Sciatic nerve (tissue), 2 donors: ENCODE results near the gene NTNG1. TPM values are rescaled to one million over a fixed set of nuclear protein-coding genes. Genes with fewer than 3 reads are reported as not detected.

Experiments used
- ATAC-seq: fragments of 200-7000 bp; cut with Tn5 transposase; one replicate; pipeline ENCODE4 v1.9.1; 2020; ENCODE audit warnings: mild to moderate bottlenecking, moderate library complexity
- DNase-seq: peaks from one replicate; pipeline ENCODE4 v3.0.0-alpha.2; 2020; ENCODE audit warnings: low spot score
- intact Hi-C: fragments of 100-400 bp; cut with DNase I; formaldehyde crosslinking; loops from one replicate; pipeline ENCODE4 v1.14.2; 2022
- total RNA-seq: library from RNA; stranded (reverse); fragmentation: NEBNext Ultra II Directional; extraction: Animal tissue kit (Norgen Biotek cat#: 25700); gene quantifications from one replicate; pipeline ENCODE4 v1.2.1, GENCODE V29; 2021
- donor health status: DM: no; HTN: no; CAD: no.
- donor health status: DM: no; HTN: no; CAD: no.

Gene NTNG1
- total RNA-seq, 1 donor from 2014 or later, result 8.2 TPM

GRCh38 chr1:107430540-107431228 lies 289.8 kb downstream of the NTNG1 start:
- ATAC-seq (no peak), DNase-seq (no peak)
- intact Hi-C loops, result no loop called here

DNA sequence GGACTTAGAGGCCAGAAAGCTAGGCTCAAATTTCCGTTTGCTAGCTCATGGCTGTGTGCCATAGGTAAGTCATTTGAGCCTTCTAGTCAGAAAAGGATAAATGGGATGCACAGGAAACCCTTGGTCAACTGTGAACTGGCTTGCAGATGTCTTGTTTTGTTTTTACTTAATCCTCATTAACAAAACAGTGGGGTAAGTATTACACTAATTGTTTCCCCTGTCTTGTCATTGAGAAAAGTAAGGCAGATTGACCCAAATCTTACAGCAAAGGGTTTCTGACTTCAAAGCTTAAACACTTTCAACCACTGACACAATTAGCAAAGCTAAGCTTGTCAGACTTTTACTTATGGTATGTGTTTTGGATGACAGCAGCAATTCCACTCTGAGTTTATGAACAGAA lies 291.3 kb downstream of the NTNG1 start:
- intact Hi-C loops, result no loop called here

DNA sequence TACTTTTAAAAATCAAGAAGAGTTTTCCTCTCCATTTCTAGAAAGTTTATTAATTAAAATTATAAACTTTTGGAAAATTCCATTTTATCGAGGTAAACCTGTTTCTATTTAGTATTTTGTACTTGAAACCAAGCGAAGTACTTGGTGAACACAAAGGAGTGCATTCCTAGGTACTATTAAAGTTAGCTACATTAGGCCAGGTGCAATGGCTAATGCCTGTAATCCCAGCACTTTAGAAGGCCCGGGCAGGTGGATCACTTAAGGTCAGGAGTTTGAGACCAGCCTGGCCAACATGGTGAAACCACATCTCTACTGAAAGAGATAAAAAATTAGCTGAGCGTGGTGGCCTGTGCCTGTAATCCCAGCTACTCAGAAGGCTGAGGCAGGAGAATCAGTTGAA lies 292.2 kb downstream of the NTNG1 start:
- DNase-seq (no peak), ATAC-seq (no peak)
- intact Hi-C loops, result no loop called here

More for the DNA sequence above, 291.3 kb downstream of the NTNG1 start:
- ATAC-seq (no peak), DNase-seq (no peak)

DNA sequence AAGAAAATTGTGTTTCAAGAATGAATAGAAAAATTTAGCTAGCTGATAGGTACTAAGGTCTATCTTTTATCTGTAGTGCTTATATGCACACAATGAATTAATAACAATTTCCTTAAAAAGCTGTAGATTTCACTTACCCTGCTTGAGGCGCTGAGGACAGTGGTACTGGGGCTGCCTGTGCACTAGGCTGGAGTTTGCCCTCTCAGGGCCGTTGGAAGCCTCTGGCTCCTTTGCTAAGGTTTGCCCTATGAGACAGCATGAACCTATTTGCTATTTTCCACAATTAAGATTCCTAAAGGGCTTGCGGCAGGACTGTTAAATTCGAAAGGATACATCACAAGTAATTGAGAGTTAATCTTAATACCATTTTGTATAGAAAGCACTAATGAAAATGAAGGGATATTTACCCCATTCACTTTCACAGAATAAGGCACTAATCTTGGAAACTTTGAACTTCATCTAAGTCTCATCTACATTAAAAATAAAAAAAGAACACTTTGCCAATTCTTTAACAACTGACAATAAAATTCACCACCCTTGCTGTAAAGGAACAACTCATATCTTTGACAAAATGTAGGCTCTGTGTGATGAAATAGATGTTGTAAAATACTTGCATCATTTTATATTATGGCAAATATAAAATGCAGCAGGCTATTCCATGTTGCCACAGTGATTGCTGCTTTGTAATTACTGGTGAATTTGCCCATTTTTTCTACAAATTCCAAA lies 293.0 kb downstream of the NTNG1 start:
- DNase-seq (no peak), ATAC-seq (no peak)
- intact Hi-C loops, result no loop called here

GRCh38 chr1:107434361-107434693 lies 293.5 kb downstream of the NTNG1 start:
- ATAC-seq (no peak), DNase-seq (no peak)
- intact Hi-C loops, result no loop called here

GRCh38 chr1:107436552-107437241 lies 295.9 kb downstream of the NTNG1 start:
- no peak for DNase-seq
- no peak for ATAC-seq
- intact Hi-C loops, result no loop called here

GRCh38 chr1:107439567-107439966 lies 298.7 kb downstream of the NTNG1 start:
- intact Hi-C loops, result no loop called here
- no peak for DNase-seq
- ATAC-seq, result no peak

- intact Hi-C loops, result no loop called here
- no peak for ATAC-seq
- no peak for DNase-seq
Measured at GRCh38 chr1:107442551-107442950, 301.7 kb downstream of the NTNG1 start.

GRCh38 chr1:107443027-107443426 lies 302.2 kb downstream of the NTNG1 start:
- intact Hi-C loops, result no loop called here
- no peak for ATAC-seq
- DNase-seq, result no peak

GRCh38 chr1:107443860-107444259 lies 303.0 kb downstream of the NTNG1 start:
- no peak for DNase-seq
- ATAC-seq, result no peak
- intact Hi-C loops, result no loop called here

DNA sequence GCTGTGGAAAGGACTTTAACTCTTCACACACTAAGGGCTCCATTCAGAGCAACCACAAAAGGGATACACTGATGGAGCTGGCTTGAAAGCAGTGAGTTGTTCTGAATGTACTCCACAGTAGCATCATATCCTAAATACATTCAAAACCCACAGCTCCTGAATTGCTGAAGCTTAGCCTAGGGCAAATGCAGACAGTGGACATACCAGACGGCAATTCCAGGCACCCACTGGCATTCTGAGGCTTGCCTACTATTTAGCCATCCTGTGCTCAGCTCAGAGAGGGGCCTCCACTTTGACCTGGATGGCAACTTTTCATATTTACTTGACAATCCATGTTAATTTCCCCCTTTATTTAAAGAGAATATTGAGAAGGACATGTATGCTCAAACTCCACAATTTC lies 303.5 kb downstream of the NTNG1 start:
- ATAC-seq (no peak), DNase-seq (no peak)
- intact Hi-C loops, result no loop called here

- no peak for ATAC-seq
- intact Hi-C loops, result no loop called here
- DNase-seq, result no peak
Measured at GRCh38 chr1:107449326-107449725, 308.5 kb downstream of the NTNG1 start.

DNA sequence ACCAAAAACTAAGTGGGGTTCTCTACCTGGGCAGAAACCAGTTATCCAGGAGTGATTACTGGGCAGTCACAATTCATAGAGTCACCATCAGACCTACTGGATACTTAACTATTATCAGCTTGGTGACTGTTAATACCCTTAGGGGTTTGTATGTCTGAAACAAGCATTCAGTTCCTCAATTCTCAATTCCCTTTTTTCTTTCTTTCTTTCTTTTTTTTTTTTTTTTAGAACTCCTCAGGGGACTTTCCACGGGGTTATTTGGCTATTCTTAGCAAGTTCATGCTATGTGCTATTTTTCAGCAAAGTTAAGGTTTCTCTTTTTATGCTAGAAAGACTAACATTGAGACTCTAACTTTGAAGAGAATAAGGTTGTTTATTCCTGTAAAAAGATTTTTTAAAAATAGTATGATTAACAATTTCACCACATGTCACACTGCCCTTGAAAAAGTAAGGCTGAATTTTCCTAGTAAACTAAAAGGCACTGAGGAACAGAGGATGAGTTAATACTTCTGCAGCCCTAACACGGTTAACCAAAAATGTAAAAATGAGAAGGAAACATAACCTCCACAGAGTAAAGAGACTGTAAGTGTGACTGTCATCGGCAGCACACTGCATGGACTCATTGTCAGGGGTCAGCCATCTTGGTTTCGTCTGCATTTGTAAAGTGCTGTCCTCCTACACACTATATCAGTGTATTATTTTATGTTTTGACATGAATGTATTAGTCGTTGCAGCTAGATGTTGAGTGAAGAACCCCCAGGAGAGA lies 310.2 kb downstream of the NTNG1 start:
- ATAC-seq (no peak), DNase-seq (no peak)
- intact Hi-C loops, result no loop called here

- intact Hi-C loops, result no loop called here
Measured at GRCh38 chr1:107451715-107452114, 310.9 kb downstream of the NTNG1 start.

DNA sequence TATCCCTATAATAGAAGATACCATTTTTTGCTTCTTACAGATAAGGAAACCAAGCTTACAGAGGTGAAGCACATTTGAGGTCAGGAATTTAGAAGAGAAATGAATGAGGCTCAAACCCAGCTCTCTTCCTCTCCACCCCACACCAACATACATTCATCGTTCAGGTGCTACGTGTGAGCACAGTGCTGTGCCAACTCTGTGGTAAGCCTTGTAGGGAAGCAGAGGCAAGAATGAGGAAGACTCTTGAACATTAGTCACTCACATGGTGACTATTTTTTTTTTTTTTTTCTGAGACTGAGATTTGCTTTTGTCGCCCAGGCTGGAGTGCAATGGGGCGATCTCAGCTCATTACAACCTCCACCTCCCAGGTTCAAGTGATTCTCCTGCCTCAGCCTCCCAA lies 314.0 kb downstream of the NTNG1 start:
- intact Hi-C loops, result no loop called here
- ATAC-seq, result no peak
- no peak for DNase-seq

More at GRCh38 chr1:107451715-107452114, 310.9 kb downstream of the NTNG1 start:
- DNase-seq (no peak), ATAC-seq (no peak)

DNA sequence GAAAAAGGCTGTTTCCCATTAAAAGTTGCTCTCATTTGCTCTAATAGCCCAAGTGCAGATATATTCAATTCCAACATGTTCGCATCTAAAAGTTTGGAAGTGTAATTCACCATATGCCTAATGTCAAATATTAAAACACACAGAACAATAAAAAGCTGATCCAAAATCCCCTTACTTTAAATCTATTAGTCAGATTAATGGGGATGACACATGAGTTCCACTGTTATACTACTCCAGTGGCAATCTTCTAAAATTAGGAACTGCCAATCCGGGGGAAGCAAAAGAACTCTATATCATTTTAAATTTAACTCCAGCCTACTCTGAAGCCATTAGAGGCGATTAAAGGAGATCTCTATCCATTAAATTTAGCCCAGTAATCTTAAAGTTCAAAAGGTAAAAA lies 317.1 kb downstream of the NTNG1 start:
- intact Hi-C loops, result no loop called here
- ATAC-seq (no peak), DNase-seq (no peak)

GRCh38 chr1:107459204-107459904 lies 318.5 kb downstream of the NTNG1 start:
- ATAC-seq (no peak), DNase-seq (no peak)
- intact Hi-C loops, result no loop called here

DNA sequence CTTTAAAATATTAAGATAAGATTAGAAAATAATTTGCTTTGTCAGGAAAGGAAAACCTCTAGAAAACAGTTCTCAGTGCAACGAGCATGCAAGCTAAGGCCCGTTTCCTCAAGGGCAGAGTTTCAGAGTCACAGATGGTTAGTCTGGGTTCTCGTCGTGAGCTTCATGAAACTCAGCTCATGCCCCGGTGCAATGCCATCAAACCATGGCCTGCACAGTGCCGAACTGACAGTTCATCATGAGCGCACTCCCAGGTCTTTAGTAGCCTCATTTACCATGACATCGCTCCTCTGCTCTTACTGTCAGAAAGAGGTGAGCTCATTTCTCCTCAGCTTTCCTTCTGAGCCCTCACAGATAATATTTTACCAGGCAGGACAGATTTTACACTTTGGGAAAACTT lies 319.2 kb downstream of the NTNG1 start:
- ATAC-seq, result no peak
- no peak for DNase-seq
- intact Hi-C loops, result no loop called here

DNA sequence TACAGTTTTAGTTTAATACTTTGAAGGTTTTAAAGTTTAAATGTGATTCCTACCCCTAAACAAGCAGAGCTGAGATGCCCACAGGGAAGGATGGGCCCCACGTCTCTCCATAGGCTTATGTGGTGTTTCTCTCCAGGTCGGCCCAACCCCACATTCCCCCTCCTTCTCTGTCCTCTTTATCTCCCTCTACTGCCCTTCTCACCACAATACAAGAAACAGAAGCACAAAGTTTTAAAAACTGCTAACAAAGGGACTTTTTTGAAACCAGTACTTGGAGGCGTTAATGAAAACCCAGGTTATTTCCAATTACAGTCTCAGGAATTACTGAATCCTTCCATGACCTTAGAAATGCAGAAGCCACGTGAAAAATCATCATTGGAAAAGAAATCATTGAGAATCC lies 324.0 kb downstream of the NTNG1 start:
- intact Hi-C loops, result no loop called here
- no peak for DNase-seq
- ATAC-seq, result no peak
